ENCODE measurements around the gene MSI2.

Gene MSI2

GRCh38 chr17:57257195-57257894, 1.0 kb downstream of the MSI2 start:
- TF ChIP-seq, protein P1, sequence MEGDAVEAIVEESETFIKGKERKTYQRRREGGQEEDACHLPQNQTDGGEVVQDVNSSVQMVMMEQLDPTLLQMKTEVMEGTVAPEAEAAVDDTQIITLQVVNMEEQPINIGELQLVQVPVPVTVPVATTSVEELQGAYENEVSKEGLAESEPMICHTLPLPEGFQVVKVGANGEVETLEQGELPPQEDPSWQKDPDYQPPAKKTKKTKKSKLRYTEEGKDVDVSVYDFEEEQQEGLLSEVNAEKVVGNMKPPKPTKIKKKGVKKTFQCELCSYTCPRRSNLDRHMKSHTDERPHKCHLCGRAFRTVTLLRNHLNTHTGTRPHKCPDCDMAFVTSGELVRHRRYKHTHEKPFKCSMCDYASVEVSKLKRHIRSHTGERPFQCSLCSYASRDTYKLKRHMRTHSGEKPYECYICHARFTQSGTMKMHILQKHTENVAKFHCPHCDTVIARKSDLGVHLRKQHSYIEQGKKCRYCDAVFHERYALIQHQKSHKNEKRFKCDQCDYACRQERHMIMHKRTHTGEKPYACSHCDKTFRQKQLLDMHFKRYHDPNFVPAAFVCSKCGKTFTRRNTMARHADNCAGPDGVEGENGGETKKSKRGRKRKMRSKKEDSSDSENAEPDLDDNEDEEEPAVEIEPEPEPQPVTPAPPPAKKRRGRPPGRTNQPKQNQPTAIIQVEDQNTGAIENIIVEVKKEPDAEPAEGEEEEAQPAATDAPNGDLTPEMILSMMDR (conservative IDR thresholded peaks at IDR 0.05) = no peak

DNA sequence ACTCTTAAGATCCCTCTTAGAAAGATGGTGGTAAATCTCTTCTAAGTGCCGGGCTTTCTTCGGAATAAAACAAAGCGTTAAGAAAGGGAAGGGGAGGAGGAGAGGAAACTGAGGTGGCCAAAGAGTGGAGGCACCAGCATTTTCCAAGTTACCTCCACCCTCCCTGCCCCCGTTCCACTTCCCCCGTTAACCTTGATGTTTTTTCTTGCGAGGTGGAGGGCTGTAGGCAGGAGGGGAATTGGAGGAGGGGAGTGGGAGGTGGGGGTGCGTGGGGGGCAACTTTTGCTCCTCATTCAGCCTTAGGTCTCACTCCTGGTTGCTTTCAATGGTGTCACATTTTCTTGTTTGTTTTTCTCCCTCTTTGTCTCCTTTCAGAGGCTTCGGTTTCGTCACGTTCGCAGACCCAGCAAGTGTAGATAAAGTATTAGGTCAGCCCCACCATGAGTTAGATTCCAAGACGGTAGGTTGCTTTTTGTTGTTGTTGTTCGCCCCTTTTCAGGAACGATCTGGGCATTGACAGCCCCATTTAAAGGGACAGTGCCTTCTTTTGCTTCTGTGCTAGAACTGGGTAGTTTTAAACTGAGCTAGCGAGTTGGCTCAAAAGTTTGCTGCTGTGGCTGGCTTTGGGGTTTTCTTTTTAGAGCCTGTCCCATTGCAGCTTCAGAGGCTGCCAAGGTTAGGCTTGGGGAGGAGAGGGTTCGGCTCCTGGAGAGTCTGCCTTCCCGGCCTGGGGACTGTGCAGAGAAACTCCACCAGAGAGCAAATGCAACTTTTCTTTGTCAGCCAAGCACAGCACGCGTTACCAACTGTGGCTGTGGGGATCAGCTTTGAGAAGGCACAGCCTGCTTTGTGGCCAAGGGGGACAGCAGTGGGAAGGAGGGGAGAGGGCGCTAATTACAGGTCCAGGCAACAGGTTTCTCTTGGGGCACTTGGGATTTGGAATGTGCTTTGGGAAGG, 1.9 kb downstream of the MSI2 start:
- TF ChIP-seq, protein P1 (conservative IDR thresholded peaks at IDR 0.05) = no peak
- H3K27ac ChIP-seq = peak overlapping the region; percentile 87

More at GRCh38 chr17:57257195-57257894, 1.0 kb downstream of the MSI2 start:
- H3K27ac ChIP-seq = peak overlapping the region; percentile 87

- H3K27ac ChIP-seq = peak overlapping the region; percentile 87; the same call in 1 of the 2 replicates
- TF ChIP-seq, protein P1 (conservative IDR thresholded peaks at IDR 0.05) = no peak
Measured at GRCh38 chr17:57259306-57259705, 3.0 kb downstream of the MSI2 start.

- H3K27ac ChIP-seq = peak overlapping the region; percentile 87; the same call in 1 of the 2 replicates
- TF ChIP-seq, protein P1 (conservative IDR thresholded peaks at IDR 0.05) = no peak
Measured at GRCh38 chr17:57259817-57260216, 3.5 kb downstream of the MSI2 start.

- no peak overlapping the region for H3K27ac ChIP-seq
- TF ChIP-seq, protein P1 (conservative IDR thresholded peaks at IDR 0.05) = no peak
Measured at GRCh38 chr17:57260325-57261083, 4.2 kb downstream of the MSI2 start.

DNA sequence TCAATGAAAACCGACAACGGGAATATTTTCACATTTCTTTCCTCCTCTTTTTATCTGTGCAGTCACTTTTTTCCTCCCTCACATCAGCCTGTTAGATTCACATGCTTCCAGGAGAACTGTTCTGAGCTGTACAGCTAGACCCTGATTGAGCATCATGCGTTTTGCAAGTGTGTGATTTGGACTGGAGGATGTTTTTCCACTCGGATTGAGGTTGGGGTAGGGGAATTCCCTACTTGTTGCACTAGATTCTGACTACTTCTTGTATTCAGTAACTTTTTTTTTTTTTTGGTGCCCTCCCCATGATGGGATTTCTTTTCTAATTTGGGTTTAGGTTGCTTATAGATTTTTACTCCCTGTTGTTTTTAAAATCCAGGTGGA, 4.8 kb downstream of the MSI2 start:
- TF ChIP-seq, protein P1 (conservative IDR thresholded peaks at IDR 0.05) = no peak
- H3K27ac ChIP-seq = no peak overlapping the region

All from VCaP (cell line).